Measurements from ENCODE around the gene OGFR. TPM values are rescaled to one million over a fixed set of nuclear protein-coding genes. Genes with fewer than 3 reads are reported as not detected.

The OGFR gene
- total RNA-seq, 5 donors from 2014 or later (not counting 1 experiment from before 2014, with no cell fraction given), result 46.5 to 91.1 (median 83.0) TPM

- CTCF ChIA-PET, result no interaction called here
- Histone ChIP-seq H3K36me3 (ENCODE audit: control insufficient read depth in 2 of 2, extremely low read depth in 1 of 2, insufficient read depth in 1 of 2, low read length in 1 of 2) (peaks cover 10 to 11% of the 10 kb centered on the region in 2 donors), H3K4me1 (ENCODE audit: control insufficient read depth in 1 of 2, extremely low read depth in 1 of 2, insufficient read depth in 2 of 2, low read length in 2 of 2) (peaks cover 7 to 15% of the 10 kb centered on the region in 2 experiments), H3K27ac (ENCODE audit: low read length) (no peak overlapping the region), H3K4me3 (ENCODE audit: control insufficient read depth in 1 of 2, extremely low read depth in 1 of 2, low read length in 1 of 2) (no peak overlapping the region), H3K27me3 (replicated peaks in 1 of 2; ENCODE audit: control insufficient read depth in 2 of 2, extremely low read depth in 1 of 2, insufficient read depth in 2 of 2, low read length in 1 of 2) (peaks cover 0 to 4% of the 10 kb centered on the region in 2 experiments), H3K9me3 (no peaks in the 10 kb centered on the region)
- 88% methylated on average over 18 of the region's 25 CpGs for WGBS (ENCODE audit: insufficient coverage)
- Mint-ChIP-seq H3K27ac (no peak overlapping the region), H3K36me3 (peaks cover 32% of the 10 kb centered on the region), H3K4me3 (no peak overlapping the region), H3K4me1 (peaks cover 21 to 23% (median 22%) of the 10 kb centered on the region in 3 donors), H3K27me3 (no peaks in the 10 kb centered on the region), H3K9me3 (no peaks in the 10 kb centered on the region)
- POLR2A ChIA-PET, result no interaction called here
- DNase-seq (no peak), ATAC-seq (replicated peaks in 1 of 4) (no peak)
These were observed 52.4 kb downstream of the OGFR start for GRCh38 chr20:62856931-62857619.

- H3K9me3 ChIP-seq, result no peaks in the 10 kb centered on the region
- no peak overlapping the region for H3K4me3 ChIP-seq (ENCODE audit: control insufficient read depth in 1 of 2, extremely low read depth in 1 of 2, low read length in 1 of 2)
- ChIA-PET POLR2A (no interaction called here), CTCF (interaction anchor here in 1 of 2 donors (0.6 kb wide), 1 partner anchor 556 kb away, joined by 3 read pairs; no protein-coding TSS in a partner anchor)
- H3K27ac ChIP-seq (ENCODE audit: low read length), result no peak overlapping the region
- Mint-ChIP-seq H3K36me3 (peaks cover 23% of the 10 kb centered on the region), H3K4me3 (peak overlapping the region in 1 of 3 donors; percentile 3), H3K27ac (no peak overlapping the region), H3K9me3 (no peaks in the 10 kb centered on the region), H3K27me3 (no peaks in the 10 kb centered on the region), H3K4me1 (peaks cover 24 to 28% (median 25%) of the 10 kb centered on the region in 3 donors)
- peaks cover 6 to 10% of the 10 kb centered on the region in 2 donors for H3K36me3 ChIP-seq (ENCODE audit: control insufficient read depth in 2 of 2, extremely low read depth in 1 of 2, insufficient read depth in 1 of 2, low read length in 1 of 2)
- H3K27me3 ChIP-seq (replicated peaks in 1 of 2; ENCODE audit: control insufficient read depth in 2 of 2, extremely low read depth in 1 of 2, insufficient read depth in 2 of 2, low read length in 1 of 2), result peaks cover 0 to 4% of the 10 kb centered on the region in 2 experiments
- 95% methylated on average over 10 of the region's 23 CpGs for WGBS (ENCODE audit: insufficient coverage)
- H3K4me1 ChIP-seq (ENCODE audit: control insufficient read depth in 1 of 2, extremely low read depth in 1 of 2, insufficient read depth in 2 of 2, low read length in 2 of 2), result peaks cover 7 to 16% of the 10 kb centered on the region in 2 experiments
- ATAC-seq (replicated peaks in 1 of 4) (no peak), DNase-seq (peak in 1 of 35 experiments; percentile 38)
These were observed 53.6 kb downstream of the OGFR start for GRCh38 chr20:62858058-62858830.

GRCh38 chr20:62859721-62860120 is 55.1 kb downstream of the OGFR start:
- ATAC-seq (replicated peaks in 1 of 4) (no peak), DNase-seq (no peak)
- Mint-ChIP-seq H3K4me3 (peak overlapping the region; percentile 65 to 71 (median 66)), H3K36me3 (peaks cover 14% of the 10 kb centered on the region), H3K27ac (no peak overlapping the region), H3K4me1 (peaks cover 24 to 28% (median 25%) of the 10 kb centered on the region in 3 donors), H3K27me3 (no peaks in the 10 kb centered on the region), H3K9me3 (no peaks in the 10 kb centered on the region)
- CTCF ChIA-PET, result interaction anchor here in 1 of 2 donors (0.7 to 0.9 kb wide), 2 partner anchors 13 to 173 kb away, joined by 3 read pairs; no protein-coding TSS in a partner anchor
- H3K4me1 ChIP-seq (ENCODE audit: control insufficient read depth in 1 of 2, extremely low read depth in 1 of 2, insufficient read depth in 2 of 2, low read length in 2 of 2), result peaks cover 7 to 16% of the 10 kb centered on the region in 2 experiments
- POLR2A ChIA-PET, result no interaction called here
- WGBS (ENCODE audit: insufficient coverage), result 98% methylated on average over 5 of the region's 12 CpGs
- H3K27me3 ChIP-seq (replicated peaks in 1 of 2; ENCODE audit: control insufficient read depth in 2 of 2, extremely low read depth in 1 of 2, insufficient read depth in 2 of 2, low read length in 1 of 2), result peaks cover 0 to 4% of the 10 kb centered on the region in 2 experiments
- H3K4me3 ChIP-seq (ENCODE audit: control insufficient read depth in 1 of 2, extremely low read depth in 1 of 2, low read length in 1 of 2), result no peak overlapping the region
- H3K36me3 ChIP-seq (ENCODE audit: control insufficient read depth in 2 of 2, extremely low read depth in 1 of 2, insufficient read depth in 1 of 2, low read length in 1 of 2), result peaks cover 6 to 7% of the 10 kb centered on the region in 2 donors
- H3K9me3 ChIP-seq, result no peaks in the 10 kb centered on the region
- H3K27ac ChIP-seq (ENCODE audit: low read length), result no peak overlapping the region

GRCh38 chr20:62860391-62860923 is 55.8 kb downstream of the OGFR start:
- Histone ChIP-seq H3K36me3 (ENCODE audit: control insufficient read depth in 2 of 2, extremely low read depth in 1 of 2, insufficient read depth in 1 of 2, low read length in 1 of 2) (peaks cover 4 to 6% of the 10 kb centered on the region in 2 donors), H3K9me3 (no peaks in the 10 kb centered on the region), H3K4me3 (ENCODE audit: control insufficient read depth in 1 of 2, extremely low read depth in 1 of 2, low read length in 1 of 2) (peak overlapping the region; percentile 29 to 33), H3K4me1 (ENCODE audit: control insufficient read depth in 1 of 2, extremely low read depth in 1 of 2, insufficient read depth in 2 of 2, low read length in 2 of 2) (peaks cover 7 to 16% of the 10 kb centered on the region in 2 experiments), H3K27ac (ENCODE audit: low read length) (no peak overlapping the region), H3K27me3 (replicated peaks in 1 of 2; ENCODE audit: control insufficient read depth in 2 of 2, extremely low read depth in 1 of 2, insufficient read depth in 2 of 2, low read length in 1 of 2) (peaks cover 0 to 4% of the 10 kb centered on the region in 2 experiments)
- Mint-ChIP-seq H3K9me3 (no peaks in the 10 kb centered on the region), H3K4me3 (peak overlapping the region; percentile 65 to 71 (median 66)), H3K36me3 (peaks cover 13% of the 10 kb centered on the region), H3K27me3 (no peaks in the 10 kb centered on the region), H3K4me1 (peaks cover 24 to 28% (median 25%) of the 10 kb centered on the region in 3 donors), H3K27ac (peak overlapping the region in 1 of 2 donors; percentile 16)
- ATAC-seq (replicated peaks in 1 of 4) (no peak), DNase-seq (no peak)
- ChIA-PET POLR2A (no interaction called here), CTCF (interaction anchor here in 1 of 2 donors (0.9 kb wide), 1 partner anchor 174 kb away, joined by 3 read pairs; no protein-coding TSS in a partner anchor)
- 38% methylated on average over 23 of the region's 24 CpGs for WGBS (ENCODE audit: insufficient coverage)

GRCh38 chr20:62860924-62861691 is 56.5 kb downstream of the OGFR start:
- H3K27ac Mint-ChIP-seq, result no peak overlapping the region

More at GRCh38 chr20:62860924-62861691, 56.5 kb downstream of the OGFR start:
- Mint-ChIP-seq H3K27me3 (no peaks in the 10 kb centered on the region), H3K9me3 (no peaks in the 10 kb centered on the region), H3K4me3 (peak overlapping the region; percentile 46 to 66 (median 49)), H3K4me1 (peaks cover 24 to 28% (median 25%) of the 10 kb centered on the region in 3 donors), H3K36me3 (peaks cover 13% of the 10 kb centered on the region)
- POLR2A ChIA-PET, result interaction anchor here in 1 of 2 donors (0.5 to 0.6 kb wide), 2 partner anchors 10 to 73 kb away, joined by 3 to 4 read pairs; no protein-coding TSS in a partner anchor
- DNase-seq (peak in 34 of 35 experiments; percentile 17 to 72 (median 41)), ATAC-seq (replicated peaks in 1 of 4) (peak; percentile 45 to 55 (median 49))
- CTCF ChIA-PET, result interaction anchor here in 1 of 2 donors (0.5 to 1.5 kb wide), 5 partner anchors 31 to 74 kb away, joined by 3 to 4 read pairs (median 3); no protein-coding TSS in a partner anchor
- Histone ChIP-seq H3K4me1 (ENCODE audit: control insufficient read depth in 1 of 2, extremely low read depth in 1 of 2, insufficient read depth in 2 of 2, low read length in 2 of 2) (peaks cover 7 to 16% of the 10 kb centered on the region in 2 experiments), H3K9me3 (no peaks in the 10 kb centered on the region), H3K27ac (ENCODE audit: low read length) (no peak overlapping the region), H3K4me3 (ENCODE audit: control insufficient read depth in 1 of 2, extremely low read depth in 1 of 2, low read length in 1 of 2) (peak overlapping the region; percentile 33 to 38), H3K36me3 (ENCODE audit: control insufficient read depth in 2 of 2, extremely low read depth in 1 of 2, insufficient read depth in 1 of 2, low read length in 1 of 2) (peaks cover 4 to 6% of the 10 kb centered on the region in 2 donors), H3K27me3 (replicated peaks in 1 of 2; ENCODE audit: control insufficient read depth in 2 of 2, extremely low read depth in 1 of 2, insufficient read depth in 2 of 2, low read length in 1 of 2) (peaks cover 0 to 4% of the 10 kb centered on the region in 2 experiments)
- under 1% methylated on average over 129 of the region's 129 CpGs for WGBS (ENCODE audit: insufficient coverage)

All from T-cell (primary cell).